GM20431 (cell line): Measurements from ENCODE around the gene SLC38A8.

Source experiments
- in situ Hi-C: fragments of 300-500 bp; cut with MseI, MboI; formaldehyde crosslinking; loops from one replicate; pipeline ENCODE4 v1.15.0; 2020; ENCODE audit warnings: low sequenced_read_pairs; ENCODE audit not compliant: unreplicated experiment

The SLC38A8 gene

GRCh38 chr16:84034516-84034915 lies 8.1 kb downstream of the SLC38A8 start:
- in situ Hi-C loops: no loop called here

- in situ Hi-C loops: no loop called here
Observed at GRCh38 chr16:84033251-84034195, 9.1 kb downstream of the SLC38A8 start.

DNA sequence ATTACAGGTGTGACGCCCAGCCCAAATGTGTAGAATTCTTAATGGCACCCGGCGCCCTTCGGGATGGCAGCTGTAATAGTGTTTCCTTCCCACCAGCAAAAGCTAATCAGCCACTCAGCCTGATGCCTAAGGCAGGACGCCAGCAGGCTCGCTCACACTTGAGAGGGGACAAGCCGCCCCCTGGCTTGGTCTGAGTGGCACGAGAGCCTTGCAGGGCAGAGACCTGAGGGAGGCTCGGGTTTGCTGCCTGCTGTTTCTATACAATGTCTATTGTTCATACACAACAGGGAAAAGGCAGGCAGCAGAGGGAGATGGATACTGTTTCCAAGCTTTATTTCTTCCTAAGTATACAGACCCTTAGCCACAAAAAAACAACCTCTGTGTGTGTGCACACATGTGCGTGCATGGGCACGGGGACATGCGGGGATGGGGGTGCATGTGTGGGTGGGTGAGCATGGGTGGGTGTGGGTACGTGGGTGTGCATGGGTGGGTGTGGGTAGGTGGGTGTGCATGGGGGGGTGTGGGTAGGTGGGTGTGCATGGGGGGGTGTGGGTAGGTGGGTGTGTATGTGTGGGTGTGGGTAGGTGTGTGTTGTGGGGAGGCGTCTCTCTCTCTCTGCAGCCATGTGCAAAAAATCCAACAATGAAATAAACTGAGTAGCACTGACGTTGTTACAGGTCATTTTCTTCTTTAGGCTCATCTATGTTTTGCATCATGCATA lies 10.0 kb downstream of the SLC38A8 start:
- in situ Hi-C loops: no loop called here

DNA sequence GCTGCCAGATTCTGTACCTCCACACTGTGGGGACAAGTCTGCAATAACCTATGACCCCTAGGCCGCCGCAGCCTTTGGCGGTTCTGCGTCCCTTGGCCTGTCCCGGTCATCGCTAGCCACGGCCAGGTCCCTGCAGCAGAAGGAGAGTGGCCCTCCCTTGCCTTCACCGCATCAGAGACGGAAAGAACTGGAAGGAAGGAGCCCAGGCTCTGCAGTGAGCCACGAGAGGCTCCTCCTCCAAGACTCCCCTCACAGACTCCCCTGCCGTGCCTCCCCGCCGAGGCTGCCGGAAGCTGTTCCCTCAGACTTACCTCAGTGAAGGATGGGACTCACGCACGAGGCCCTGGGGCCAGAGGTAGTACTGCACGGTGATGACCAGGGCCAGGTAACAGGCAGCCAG lies 11.0 kb downstream of the SLC38A8 start:
- in situ Hi-C loops: no loop called here

- in situ Hi-C loops: no loop called here
Observed at GRCh38 chr16:84029297-84030047, 13.1 kb downstream of the SLC38A8 start.

- in situ Hi-C loops: no loop called here
Observed at GRCh38 chr16:84027625-84028024, 15.0 kb downstream of the SLC38A8 start.

GRCh38 chr16:84026606-84027005 lies 16.0 kb downstream of the SLC38A8 start:
- in situ Hi-C loops: no loop called here

- in situ Hi-C loops: no loop called here
Observed at GRCh38 chr16:84024854-84025253, 17.7 kb downstream of the SLC38A8 start.

DNA sequence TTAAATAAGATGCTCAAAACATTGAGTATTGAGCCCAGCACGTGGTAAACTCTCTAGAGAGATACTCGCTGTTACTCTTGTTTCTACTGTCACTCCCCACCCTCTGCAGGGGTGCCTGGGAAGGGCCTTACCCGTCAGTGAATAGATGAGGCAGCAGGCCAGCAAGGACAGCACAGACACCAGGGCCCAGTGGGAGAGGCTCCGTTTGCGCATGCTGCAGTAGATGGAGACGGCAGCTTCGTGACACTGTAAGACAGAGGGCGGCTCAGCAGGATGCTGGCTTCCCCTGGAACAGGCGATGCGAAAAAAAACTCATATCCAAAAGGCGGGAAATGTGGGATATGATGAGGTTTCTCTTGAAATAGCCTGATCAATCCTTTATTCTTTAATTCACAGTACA lies 20.0 kb downstream of the SLC38A8 start:
- in situ Hi-C loops: no loop called here

DNA sequence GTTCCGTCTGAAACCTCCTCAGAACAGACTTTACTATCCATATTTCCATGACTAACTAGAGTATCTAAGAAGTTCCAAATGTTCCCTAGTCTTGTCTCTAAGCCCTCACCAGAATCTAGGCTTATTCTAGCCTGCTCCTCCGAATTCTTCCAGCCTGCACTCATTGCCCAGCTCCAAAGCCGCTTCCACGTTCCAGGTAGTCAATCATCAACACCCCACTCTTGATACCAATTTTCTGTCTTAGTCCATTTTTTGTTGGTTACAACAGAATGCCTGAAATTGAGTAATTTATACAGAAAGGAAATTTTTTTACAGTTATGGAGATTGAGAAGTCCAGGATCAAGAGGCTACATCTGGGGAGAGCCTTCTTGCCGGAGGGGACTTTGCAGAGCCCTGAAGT lies 21.1 kb downstream of the SLC38A8 start:
- in situ Hi-C loops: no loop called here

DNA sequence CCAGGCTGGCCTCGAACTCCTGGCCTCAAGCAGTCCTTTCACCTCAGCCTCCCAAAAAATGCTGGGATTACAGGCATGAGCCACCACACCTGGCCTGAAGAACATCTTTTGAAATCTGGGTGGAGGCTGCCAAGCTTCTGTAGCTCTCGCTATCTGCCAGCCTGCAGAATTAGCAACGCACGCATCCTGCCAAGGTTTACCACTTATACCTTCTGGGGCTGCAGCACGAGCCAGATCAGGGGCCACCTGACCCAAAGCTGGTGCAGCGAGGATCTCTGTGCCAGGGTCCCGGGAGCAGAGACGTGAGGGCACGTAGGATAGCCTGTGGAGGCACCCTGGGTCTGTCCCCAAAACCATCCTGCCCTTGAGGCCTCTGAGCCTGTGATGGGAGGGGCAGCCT lies 22.2 kb downstream of the SLC38A8 start:
- in situ Hi-C loops: no loop called here

DNA sequence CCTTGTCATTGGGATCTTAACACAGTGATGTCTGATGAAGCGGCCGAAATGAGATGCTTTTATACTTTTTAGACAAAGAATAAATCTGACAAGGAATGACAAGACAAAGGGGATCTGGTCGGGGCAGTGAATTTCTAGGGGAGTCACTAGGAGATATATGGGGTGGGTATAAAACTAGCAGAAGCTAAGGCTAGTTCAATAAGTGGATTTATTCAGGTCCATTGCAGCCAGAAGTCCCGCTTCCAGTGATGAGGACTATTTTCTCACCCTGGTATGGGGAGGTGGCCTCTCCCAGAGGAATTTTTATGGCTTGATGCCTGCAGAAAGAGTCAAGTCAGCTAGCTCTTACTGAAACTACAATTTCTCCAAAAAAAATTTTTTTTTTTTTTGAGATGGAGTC lies 23.9 kb downstream of the SLC38A8 start:
- in situ Hi-C loops: no loop called here

DNA sequence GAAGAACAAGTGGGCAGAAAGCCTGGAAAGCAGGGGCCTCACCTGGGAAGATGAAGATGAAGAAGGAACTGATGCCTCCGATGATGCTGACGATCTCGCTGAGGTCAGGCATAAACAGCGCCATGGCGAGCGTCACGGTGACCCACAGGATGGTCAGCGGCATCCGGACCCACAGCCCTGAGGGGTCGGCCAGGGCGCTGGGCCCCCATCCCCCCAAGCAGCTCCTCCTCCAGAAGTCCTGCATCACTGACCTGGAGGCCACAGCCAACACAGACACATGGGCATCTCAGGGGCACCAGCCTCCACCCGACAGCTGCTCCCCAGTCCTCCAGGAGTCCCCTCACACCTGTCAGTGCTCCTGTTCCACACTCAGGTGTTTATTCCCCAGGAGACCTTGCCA lies 26.1 kb downstream of the SLC38A8 start:
- in situ Hi-C loops: no loop called here

- in situ Hi-C loops: no loop called here
Observed at GRCh38 chr16:84015399-84015798, 27.2 kb downstream of the SLC38A8 start.

DNA sequence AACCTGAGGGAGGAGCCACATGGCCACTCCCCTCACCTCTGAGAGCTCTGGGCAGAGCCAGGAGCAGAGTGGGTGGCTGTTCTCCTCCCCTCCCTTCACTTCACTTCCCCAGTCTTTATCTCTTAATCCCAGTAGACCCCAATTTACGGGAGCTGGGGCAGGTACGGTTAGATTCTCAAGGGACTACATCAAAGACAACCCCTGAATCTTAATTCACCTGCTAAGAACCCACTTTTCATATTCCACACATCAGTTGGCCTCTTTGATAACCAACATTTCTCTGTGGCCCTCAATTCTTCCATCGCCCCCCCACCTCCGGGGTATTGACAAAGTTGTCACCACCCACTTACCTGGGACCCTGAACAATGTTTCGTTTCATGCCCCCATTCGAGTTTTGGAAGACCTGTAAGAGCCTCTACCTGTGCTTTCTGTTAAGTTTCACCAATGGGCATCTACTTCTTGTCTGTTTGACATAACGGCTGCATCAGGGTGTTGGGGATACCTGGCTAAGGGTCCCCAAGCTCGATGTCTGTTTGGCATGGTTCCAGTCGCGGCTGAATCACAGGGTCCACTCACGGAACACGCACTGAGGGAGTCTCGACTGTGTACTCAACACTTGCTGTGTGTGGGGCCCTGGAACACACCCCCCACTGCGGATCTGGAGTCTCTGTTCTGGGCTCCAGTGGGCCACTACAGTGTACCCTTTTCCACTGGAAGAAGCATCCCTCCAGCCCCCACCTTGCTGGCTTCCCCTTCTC lies 27.8 kb downstream of the SLC38A8 start:
- in situ Hi-C loops: no loop called here

- in situ Hi-C loops: no loop called here
Observed at GRCh38 chr16:84013787-84014569, 28.6 kb downstream of the SLC38A8 start.

GRCh38 chr16:84009282-84009681 lies 33.3 kb downstream of the SLC38A8 start:
- in situ Hi-C loops: no loop called here

GRCh38 chr16:84007965-84008364 lies 34.6 kb downstream of the SLC38A8 start:
- in situ Hi-C loops: no loop called here

DNA sequence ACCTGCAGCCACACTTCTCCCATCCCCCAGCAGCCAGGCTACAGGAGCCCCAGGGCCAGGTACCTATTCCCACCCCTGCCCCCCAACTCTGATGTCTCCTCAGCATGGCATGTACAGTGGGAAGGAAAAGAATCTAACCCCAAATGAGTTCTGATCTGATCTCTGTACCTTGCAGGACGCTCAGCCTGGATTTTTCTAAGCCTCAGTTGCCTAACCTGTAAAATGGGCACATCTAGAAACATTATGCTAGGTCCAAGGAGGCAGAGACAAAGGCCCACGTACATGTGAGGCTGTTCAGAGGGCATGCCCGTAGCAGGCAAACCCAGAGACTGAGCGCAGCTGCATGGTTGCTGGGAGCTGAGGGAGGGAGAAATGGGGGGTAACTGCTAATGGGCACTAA lies 35.1 kb downstream of the SLC38A8 start:
- in situ Hi-C loops: no loop called here
